Measurements from ENCODE around the gene MYH6.
"Not testable (repeated sequence)": the region's sequence is repeated elsewhere in the genome, so short reads cannot be mapped to it uniquely, and the experiment has no call there.

The MYH6 gene

GRCh38 chr14:23392613-23393012, 15.5 kb downstream of the MYH6 start:
- no peak for DNase-seq (ENCODE audit: low read depth)

- not testable (repeated sequence) for DNase-seq (ENCODE audit: low read depth)
Measured at GRCh38 chr14:23389871-23390270, 18.2 kb downstream of the MYH6 start.

GRCh38 chr14:23389396-23389795, 18.7 kb downstream of the MYH6 start:
- DNase-seq (ENCODE audit: low read depth), result no peak

- DNase-seq (ENCODE audit: low read depth), result no peak
Measured at GRCh38 chr14:23388996-23389395, 19.1 kb downstream of the MYH6 start.

- no peak for DNase-seq (ENCODE audit: low read depth)
Measured at GRCh38 chr14:23387916-23388882, 19.9 kb downstream of the MYH6 start.

GRCh38 chr14:23386999-23387398, 21.1 kb downstream of the MYH6 start:
- DNase-seq (ENCODE audit: low read depth), result no peak

GRCh38 chr14:23386266-23386657, 21.8 kb downstream of the MYH6 start:
- not testable (repeated sequence) for DNase-seq (ENCODE audit: low read depth)

GRCh38 chr14:23385642-23386265, 22.3 kb downstream of the MYH6 start:
- DNase-seq (ENCODE audit: low read depth), result no peak

GRCh38 chr14:23385244-23385641, 22.8 kb downstream of the MYH6 start:
- no peak for DNase-seq (ENCODE audit: low read depth)

GRCh38 chr14:23384364-23385080, 23.6 kb downstream of the MYH6 start:
- no peak for DNase-seq (ENCODE audit: low read depth)

GRCh38 chr14:23382731-23383440, 25.2 kb downstream of the MYH6 start:
- DNase-seq (ENCODE audit: low read depth), result no peak

- no peak for DNase-seq (ENCODE audit: low read depth)
Measured at GRCh38 chr14:23382276-23382675, 25.8 kb downstream of the MYH6 start.

GRCh38 chr14:23381871-23382270, 26.2 kb downstream of the MYH6 start:
- no peak for DNase-seq (ENCODE audit: low read depth)

- no peak for DNase-seq (ENCODE audit: low read depth)
Measured at GRCh38 chr14:23380976-23381375, 27.1 kb downstream of the MYH6 start.

GRCh38 chr14:23380197-23380914, 27.7 kb downstream of the MYH6 start:
- no peak for DNase-seq (ENCODE audit: low read depth)

GRCh38 chr14:23379366-23380196, 28.5 kb downstream of the MYH6 start:
- DNase-seq (ENCODE audit: low read depth), result peak; percentile 52

- no peak for DNase-seq (ENCODE audit: low read depth)
Measured at GRCh38 chr14:23378612-23379220, 29.4 kb downstream of the MYH6 start.

GRCh38 chr14:23377573-23378563, 30.2 kb downstream of the MYH6 start:
- DNase-seq (ENCODE audit: low read depth), result no peak

GRCh38 chr14:23377198-23377550, 30.9 kb downstream of the MYH6 start:
- DNase-seq (ENCODE audit: low read depth), result no peak
